GM21717 (cell line): ENCODE measurements around the gene CFDP1.
A peak's percentile ranks its signal among the peaks of the same experiment; 100 is the strongest.
"Not testable (repeated sequence)": the region's sequence is repeated elsewhere in the genome, so short reads cannot be mapped to it uniquely, and the experiment has no call there.

Experiments
- ATAC-seq: cut with Tn5 transposase; IDR thresholded peaks from one replicate; pipeline ENCODE4 v1.9.1; 2021; ENCODE audit warnings: mild to moderate bottlenecking, moderate library complexity; ENCODE audit not compliant: unreplicated experiment

CFDP1 gene

GRCh38 chr16:75459691-75460090 lies 26.4 kb upstream of the CFDP1 start:
- no peak for ATAC-seq

GRCh38 chr16:75458439-75458838 lies 25.1 kb upstream of the CFDP1 start:
- ATAC-seq: no peak

GRCh38 chr16:75458029-75458428 lies 24.7 kb upstream of the CFDP1 start:
- ATAC-seq: no peak

GRCh38 chr16:75457485-75458021 lies 24.2 kb upstream of the CFDP1 start:
- no peak for ATAC-seq

- no peak for ATAC-seq
Measured at GRCh38 chr16:75456971-75457370, 23.7 kb upstream of the CFDP1 start.

GRCh38 chr16:75456486-75456885 lies 23.2 kb upstream of the CFDP1 start:
- ATAC-seq: not testable (repeated sequence)

- ATAC-seq: no peak
Measured at GRCh38 chr16:75455677-75456076, 22.4 kb upstream of the CFDP1 start.

GRCh38 chr16:75452464-75453190 lies 19.3 kb upstream of the CFDP1 start:
- no peak for ATAC-seq

GRCh38 chr16:75446416-75446815 lies 13.1 kb upstream of the CFDP1 start:
- no peak for ATAC-seq

GRCh38 chr16:75445298-75445697 lies 12.0 kb upstream of the CFDP1 start:
- no peak for ATAC-seq

GRCh38 chr16:75443298-75443697 lies 10.0 kb upstream of the CFDP1 start:
- ATAC-seq: no peak

GRCh38 chr16:75433732-75434413 lies 570 bp upstream of the CFDP1 start:
- ATAC-seq: peak; percentile 76

- no peak for ATAC-seq
Measured at GRCh38 chr16:75429621-75430403, 3.5 kb downstream of the CFDP1 start.

- ATAC-seq: not testable (repeated sequence)
Measured at GRCh38 chr16:75426524-75426923, 6.8 kb downstream of the CFDP1 start.

- ATAC-seq: not testable (repeated sequence)
Measured at GRCh38 chr16:75424105-75424762, 9.1 kb downstream of the CFDP1 start.

- no peak for ATAC-seq
Measured at GRCh38 chr16:75423723-75424104, 9.6 kb downstream of the CFDP1 start.

- no peak for ATAC-seq
Measured at GRCh38 chr16:75421820-75422126, 11.5 kb downstream of the CFDP1 start.

GRCh38 chr16:75420987-75421819 lies 12.1 kb downstream of the CFDP1 start:
- peak; percentile 90 for ATAC-seq

GRCh38 chr16:75416904-75417565 lies 16.3 kb downstream of the CFDP1 start:
- no peak for ATAC-seq
